Thyroid gland (tissue), 4 donors: ENCODE results near the gene TSPAN31.

ENCODE experiments used
- CTCF ChIP-seq, 6 experiments: fragments of 200-600 bp in 3 of 6; fragments of 450-650 bp in 3 of 6; sonication (generic) in 3 of 6; IDR thresholded peaks; one replicate each; pipeline ENCODE4 v1.5.1; 2016 to 2019; ENCODE audit warnings: antibody characterized with exemption in 6 of 6, mild to moderate bottlenecking in 2 of 6, inconsistent platforms in 1 of 6, moderate library complexity in 1 of 6
- POLR2A ChIP-seq, 2 donors: fragments of 450-650 bp; IDR thresholded peaks; one replicate each; pipeline ENCODE4 v1.6.1; 2017; ENCODE audit warnings: antibody characterized with exemption in 2 of 2, mild to moderate bottlenecking in 2 of 2, moderate library complexity in 1 of 2

GRCh38 chr12:57782608-57783465 lies 38.0 kb downstream of the TSPAN31 start, which contains the start of gene TSFM:
- TF ChIP-seq POLR2A (IDR thresholded peaks at IDR 0.05) (peak in 1 of 2 donors; percentile 47), CTCF (IDR thresholded peaks at IDR 0.05) (peak; percentile 79 to 96 (median 92))
